HL-60 (cell line): Measurements from ENCODE around the gene MAN2A1.

Experiments
- DNase-seq, 2 experiments: peaks; one replicate each; pipeline ENCODE4 v3.0.0-alpha.2; 2010 to 2020; ENCODE audit warnings: low read depth in 1 of 2, low spot score in 1 of 2
- H3K27ac ChIP-seq: fragments of 250-450 bp; sonication (Bioruptor Pico); replicated peaks from 2 replicates; pipeline ENCODE4 v1.5.1; 2020; ENCODE audit warnings: mild to moderate bottlenecking, moderate library complexity
- H3K27me3 ChIP-seq: fragments of 250-450 bp; sonication (Bioruptor Pico); 2 replicates; pipeline ENCODE4 v1.5.1; 2021; ENCODE audit warnings: mild to moderate bottlenecking, moderate library complexity; ENCODE audit not compliant: insufficient read depth, poor library complexity, severe bottlenecking
- H3K4me3 ChIP-seq: replicated peaks from 2 replicates; pipeline ENCODE4 v1.5.1; 2011; ENCODE audit warnings: mild to moderate bottlenecking, control low read depth, low read length; ENCODE audit not compliant: insufficient read depth
- GABPA ChIP-seq: IDR thresholded peaks from 2 replicates; pipeline ENCODE4 v1.6.1; 2012; ENCODE audit warnings: low read depth
- POLR2AphosphoS5 ChIP-seq: IDR thresholded peaks from 2 replicates; pipeline ENCODE4 v1.6.1; 2012; ENCODE audit warnings: low read depth
- SPI1 ChIP-seq: IDR thresholded peaks from 2 replicates; pipeline ENCODE4 v1.6.1; 2012; ENCODE audit warnings: low read depth, mild to moderate bottlenecking, borderline replicate concordance
- TF ChIP-seq, protein P1 (sequence below): IDR thresholded peaks from one replicate; pipeline ENCODE4 v1.5.1; 2011; ENCODE audit warnings: low read length, control low read depth, inconsistent platforms; ENCODE audit not compliant: insufficient read depth
- TF ChIP-seq, protein P2 (sequence below): IDR thresholded peaks from 2 replicates; pipeline ENCODE4 v1.6.1; 2012; ENCODE audit warnings: low read depth; ENCODE audit not compliant: insufficient replicate concordance

MAN2A1 gene

DNA sequence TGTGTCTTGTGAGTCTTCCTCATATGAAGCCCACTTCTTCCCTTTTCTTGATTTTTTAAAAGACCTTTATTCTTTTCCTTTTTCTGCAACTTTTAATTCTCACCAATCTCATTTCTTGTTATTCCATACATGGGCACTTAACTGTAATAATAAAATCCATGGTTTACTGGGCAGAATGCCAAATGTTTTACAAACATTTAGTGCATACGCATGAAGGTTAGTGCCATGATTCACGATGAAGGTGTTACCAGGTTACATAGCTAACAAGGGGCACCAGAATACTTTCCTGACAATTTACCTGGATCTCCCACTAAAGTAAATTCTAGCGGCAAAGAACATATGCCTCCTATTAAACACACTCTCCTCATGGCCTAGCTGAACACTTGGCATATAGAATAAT lies 28.5 kb downstream of the MAN2A1 start:
- Histone ChIP-seq H3K27ac (no peak overlapping the region), H3K27me3 (no peaks in the 10 kb centered on the region), H3K4me3 (no peak overlapping the region)
- TF ChIP-seq SPI1: no peak
- TF ChIP-seq, protein P1, sequence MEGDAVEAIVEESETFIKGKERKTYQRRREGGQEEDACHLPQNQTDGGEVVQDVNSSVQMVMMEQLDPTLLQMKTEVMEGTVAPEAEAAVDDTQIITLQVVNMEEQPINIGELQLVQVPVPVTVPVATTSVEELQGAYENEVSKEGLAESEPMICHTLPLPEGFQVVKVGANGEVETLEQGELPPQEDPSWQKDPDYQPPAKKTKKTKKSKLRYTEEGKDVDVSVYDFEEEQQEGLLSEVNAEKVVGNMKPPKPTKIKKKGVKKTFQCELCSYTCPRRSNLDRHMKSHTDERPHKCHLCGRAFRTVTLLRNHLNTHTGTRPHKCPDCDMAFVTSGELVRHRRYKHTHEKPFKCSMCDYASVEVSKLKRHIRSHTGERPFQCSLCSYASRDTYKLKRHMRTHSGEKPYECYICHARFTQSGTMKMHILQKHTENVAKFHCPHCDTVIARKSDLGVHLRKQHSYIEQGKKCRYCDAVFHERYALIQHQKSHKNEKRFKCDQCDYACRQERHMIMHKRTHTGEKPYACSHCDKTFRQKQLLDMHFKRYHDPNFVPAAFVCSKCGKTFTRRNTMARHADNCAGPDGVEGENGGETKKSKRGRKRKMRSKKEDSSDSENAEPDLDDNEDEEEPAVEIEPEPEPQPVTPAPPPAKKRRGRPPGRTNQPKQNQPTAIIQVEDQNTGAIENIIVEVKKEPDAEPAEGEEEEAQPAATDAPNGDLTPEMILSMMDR: no peak
- TF ChIP-seq, protein P2, sequence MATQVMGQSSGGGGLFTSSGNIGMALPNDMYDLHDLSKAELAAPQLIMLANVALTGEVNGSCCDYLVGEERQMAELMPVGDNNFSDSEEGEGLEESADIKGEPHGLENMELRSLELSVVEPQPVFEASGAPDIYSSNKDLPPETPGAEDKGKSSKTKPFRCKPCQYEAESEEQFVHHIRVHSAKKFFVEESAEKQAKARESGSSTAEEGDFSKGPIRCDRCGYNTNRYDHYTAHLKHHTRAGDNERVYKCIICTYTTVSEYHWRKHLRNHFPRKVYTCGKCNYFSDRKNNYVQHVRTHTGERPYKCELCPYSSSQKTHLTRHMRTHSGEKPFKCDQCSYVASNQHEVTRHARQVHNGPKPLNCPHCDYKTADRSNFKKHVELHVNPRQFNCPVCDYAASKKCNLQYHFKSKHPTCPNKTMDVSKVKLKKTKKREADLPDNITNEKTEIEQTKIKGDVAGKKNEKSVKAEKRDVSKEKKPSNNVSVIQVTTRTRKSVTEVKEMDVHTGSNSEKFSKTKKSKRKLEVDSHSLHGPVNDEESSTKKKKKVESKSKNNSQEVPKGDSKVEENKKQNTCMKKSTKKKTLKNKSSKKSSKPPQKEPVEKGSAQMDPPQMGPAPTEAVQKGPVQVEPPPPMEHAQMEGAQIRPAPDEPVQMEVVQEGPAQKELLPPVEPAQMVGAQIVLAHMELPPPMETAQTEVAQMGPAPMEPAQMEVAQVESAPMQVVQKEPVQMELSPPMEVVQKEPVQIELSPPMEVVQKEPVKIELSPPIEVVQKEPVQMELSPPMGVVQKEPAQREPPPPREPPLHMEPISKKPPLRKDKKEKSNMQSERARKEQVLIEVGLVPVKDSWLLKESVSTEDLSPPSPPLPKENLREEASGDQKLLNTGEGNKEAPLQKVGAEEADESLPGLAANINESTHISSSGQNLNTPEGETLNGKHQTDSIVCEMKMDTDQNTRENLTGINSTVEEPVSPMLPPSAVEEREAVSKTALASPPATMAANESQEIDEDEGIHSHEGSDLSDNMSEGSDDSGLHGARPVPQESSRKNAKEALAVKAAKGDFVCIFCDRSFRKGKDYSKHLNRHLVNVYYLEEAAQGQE: no peak
- TF ChIP-seq POLR2AphosphoS5: no peak
- TF ChIP-seq GABPA: no peak
- no peak for DNase-seq

DNA sequence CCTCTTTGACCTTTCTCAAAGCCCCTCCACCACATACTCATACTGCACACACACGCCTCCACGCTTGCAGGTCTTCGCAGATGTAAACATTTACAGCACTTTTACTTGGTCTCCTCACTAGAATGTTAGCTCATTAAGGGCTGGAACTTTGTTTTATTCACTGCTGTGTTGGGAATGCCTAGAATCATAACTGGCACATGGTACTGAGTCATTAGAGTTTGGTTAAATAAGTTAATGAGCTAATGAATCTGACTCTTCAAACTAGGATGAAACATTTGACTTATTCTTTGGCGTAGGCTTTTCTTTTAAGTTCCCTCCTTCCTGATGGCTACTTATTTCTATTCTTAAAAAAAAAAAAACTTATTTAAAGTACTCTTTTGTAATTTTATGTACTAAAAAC lies 28.9 kb downstream of the MAN2A1 start:
- Histone ChIP-seq H3K27ac (no peak overlapping the region), H3K4me3 (no peak overlapping the region), H3K27me3 (no peaks in the 10 kb centered on the region)
- no peak for DNase-seq
- TF ChIP-seq, protein P2: no peak
- TF ChIP-seq POLR2AphosphoS5 (no peak), SPI1 (no peak), GABPA (no peak)
- TF ChIP-seq, protein P1: no peak

DNA sequence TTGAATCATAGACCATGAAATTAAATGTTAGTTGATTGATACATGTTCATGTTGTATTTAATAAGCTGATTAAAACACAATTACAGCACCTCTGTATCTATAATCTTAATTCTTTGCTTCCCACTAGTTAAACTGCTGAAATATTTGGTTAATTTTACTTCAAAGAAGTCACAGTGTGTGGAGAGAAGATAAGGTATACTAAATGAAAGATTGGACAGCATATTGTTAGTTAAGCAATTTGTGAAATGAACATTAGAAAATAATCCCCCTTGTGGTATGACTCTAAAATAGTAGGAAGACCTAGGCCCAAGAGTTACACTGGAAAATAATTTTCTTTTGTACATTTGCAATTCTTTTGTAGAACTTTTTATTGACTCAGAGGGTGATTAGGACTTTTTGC lies 30.3 kb downstream of the MAN2A1 start:
- no peak for DNase-seq
- Histone ChIP-seq H3K27me3 (no peaks in the 10 kb centered on the region), H3K27ac (no peak overlapping the region), H3K4me3 (no peak overlapping the region)
- TF ChIP-seq, protein P1: no peak
- TF ChIP-seq POLR2AphosphoS5 (no peak), GABPA (no peak), SPI1 (no peak)
- TF ChIP-seq, protein P2: no peak
